Trophoblast cell (in vitro differentiated cells and primary cell): ENCODE results near the gene FXYD3.

Source experiments
- DNase-seq, 2 donors: peaks; one replicate each; pipeline ENCODE4 v3.0.0-alpha.2; 2016
- H2AFZ ChIP-seq: 2 replicates; pipeline ENCODE4 v1.6.1; 2013; ENCODE audit warnings: low read length, moderate library complexity, mild to moderate bottlenecking; ENCODE audit not compliant: insufficient read depth, poor library complexity
- H2AK5ac ChIP-seq: 2 replicates; pipeline ENCODE4 v1.6.1; 2013; ENCODE audit warnings: mild to moderate bottlenecking, low read length
- H2BK120ac ChIP-seq: 2 replicates; pipeline ENCODE4 v1.6.1; 2013; ENCODE audit warnings: low read length, mild to moderate bottlenecking, moderate library complexity; ENCODE audit not compliant: insufficient read depth, poor library complexity
- H2BK12ac ChIP-seq: 2 replicates; pipeline ENCODE4 v1.6.1; 2013; ENCODE audit warnings: mild to moderate bottlenecking, low read length, moderate library complexity
- H2BK5ac ChIP-seq: 2 replicates; pipeline ENCODE4 v1.6.1; 2013; ENCODE audit warnings: low read length, low read depth, moderate library complexity, mild to moderate bottlenecking; ENCODE audit not compliant: poor library complexity
- H3K14ac ChIP-seq: 2 replicates; pipeline ENCODE4 v1.6.1; 2013; ENCODE audit warnings: mild to moderate bottlenecking, low read length
- H3K18ac ChIP-seq: 2 replicates; pipeline ENCODE4 v1.6.1; 2013; ENCODE audit warnings: mild to moderate bottlenecking, low read length
- H3K23ac ChIP-seq: 2 replicates; pipeline ENCODE4 v1.6.1; 2013; ENCODE audit warnings: low read length
- H3K27ac ChIP-seq: 2 replicates; pipeline ENCODE4 v1.5.1; 2013; ENCODE audit warnings: low read depth, mild to moderate bottlenecking, inconsistent platforms, low read length, moderate library complexity
- H3K27me3 ChIP-seq: 2 replicates; pipeline ENCODE4 v1.6.1; 2013; ENCODE audit warnings: inconsistent platforms, mild to moderate bottlenecking, low read length, moderate library complexity; ENCODE audit not compliant: insufficient read depth
- H3K36me3 ChIP-seq, 2 experiments: 1 replicate in 1 of 2; 2 replicates in 1 of 2; pipeline ENCODE4 v1.6.1; 2013; ENCODE audit warnings: low read length in 2 of 2, mild to moderate bottlenecking in 2 of 2, moderate library complexity in 1 of 2; ENCODE audit not compliant: insufficient read depth in 2 of 2, control insufficient read depth in 1 of 2
- H3K4ac ChIP-seq: 2 replicates; pipeline ENCODE4 v1.6.1; 2013; ENCODE audit warnings: low read depth, mild to moderate bottlenecking, low read length, moderate library complexity
- H3K4me1 ChIP-seq, 2 experiments: 1 replicate in 1 of 2; 2 replicates in 1 of 2; pipeline ENCODE4 v1.6.1; 2013; ENCODE audit warnings: low read length in 2 of 2, mild to moderate bottlenecking in 2 of 2, moderate library complexity in 1 of 2; ENCODE audit not compliant: insufficient read depth in 2 of 2, control insufficient read depth in 1 of 2
- H3K4me2 ChIP-seq: 2 replicates; pipeline ENCODE4 v1.6.1; 2013; ENCODE audit warnings: inconsistent platforms, mild to moderate bottlenecking, low read length, moderate library complexity
- H3K4me3 ChIP-seq: 2 replicates; pipeline ENCODE4 v1.5.1; 2013; ENCODE audit warnings: mild to moderate bottlenecking, low read depth, low read length, inconsistent platforms
- H3K79me1 ChIP-seq: one replicate; pipeline ENCODE4 v1.6.1; 2013; ENCODE audit warnings: low read length
- H3K79me2 ChIP-seq: 2 replicates; pipeline ENCODE4 v1.6.1; 2013; ENCODE audit warnings: low read length, mild to moderate bottlenecking; ENCODE audit not compliant: control insufficient read depth, insufficient read depth, poor library complexity
- H3K9ac ChIP-seq: 2 replicates; pipeline ENCODE4 v1.6.1; 2013; ENCODE audit warnings: mild to moderate bottlenecking, low read length
- H3K9me3 ChIP-seq: 2 replicates; pipeline ENCODE4 v1.6.1; 2013; ENCODE audit warnings: low read depth, mild to moderate bottlenecking, control low read depth, inconsistent platforms, low read length; ENCODE audit not compliant: insufficient read depth
- H4K12ac ChIP-seq: 2 replicates; pipeline ENCODE4 v1.6.1; 2013; ENCODE audit warnings: low read depth, mild to moderate bottlenecking, low read length, moderate library complexity
- H4K8ac ChIP-seq: 2 replicates; pipeline ENCODE4 v1.6.1; 2013; ENCODE audit warnings: low read depth, mild to moderate bottlenecking, low read length, moderate library complexity
- H4K91ac ChIP-seq: one replicate; pipeline ENCODE4 v1.6.1; 2013; ENCODE audit warnings: low read depth, mild to moderate bottlenecking, low read length, moderate library complexity
- WGBS: extraction: QIAGEN DNeasy Blood & Tissue Kit; methylation state at CpG from one replicate; pipeline ENCODE4 v1.1.7; 2013; ENCODE audit warnings: missing lambda C conversion rate; ENCODE audit not compliant: insufficient read length, insufficient coverage; ENCODE audit errors: extremely low coverage; 5-methylcytosine and 5-hydroxymethylcytosine counted together

The FXYD3 gene

DNA sequence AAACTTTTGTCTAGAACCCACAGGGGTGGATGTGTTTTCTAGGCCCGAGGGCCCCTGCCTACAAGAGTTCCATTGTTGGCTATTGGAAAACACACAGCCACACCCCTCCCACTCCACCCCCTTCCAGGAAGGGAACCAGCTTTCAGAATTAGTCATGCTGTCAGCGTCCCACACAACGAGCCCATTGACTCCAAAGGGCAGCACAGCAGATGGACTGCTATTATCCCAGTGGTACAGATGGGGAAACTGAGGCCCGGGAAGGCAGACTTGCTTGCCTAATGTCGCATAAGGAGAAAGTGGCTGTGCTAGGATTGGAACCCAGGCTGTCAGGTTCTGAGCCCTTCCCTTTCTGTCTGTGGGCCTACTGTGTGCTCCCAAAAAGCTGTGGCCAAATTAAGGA is 8.1 kb upstream of the FXYD3 start:
- Histone ChIP-seq H3K9ac (no peak overlapping the region), H3K36me3 (no peaks in the 10 kb centered on the region), H3K27ac (no peak overlapping the region), H4K8ac (no peak overlapping the region), H3K79me2 (no peaks in the 10 kb centered on the region), H3K9me3 (peaks cover 8% of the 10 kb centered on the region), H2BK5ac (no peak overlapping the region), H2BK12ac (no peak overlapping the region), H3K23ac (no peak overlapping the region), H4K12ac (no peak overlapping the region), H3K4ac (no peak overlapping the region), H3K4me1 (no peaks in the 10 kb centered on the region), H4K91ac (no peak overlapping the region), H3K4me2 (no peak overlapping the region), H3K27me3 (no peaks in the 10 kb centered on the region), H3K18ac (no peak overlapping the region), H2AK5ac (no peak overlapping the region), H2BK120ac (no peak overlapping the region), H3K4me3 (no peak overlapping the region), H3K14ac (no peak overlapping the region), H2AFZ (no peak overlapping the region), H3K79me1 (no peaks in the 10 kb centered on the region)
- WGBS, result no CpG with 5 or more reads among the region's 5 CpGs
- DNase-seq, result no peak

DNA sequence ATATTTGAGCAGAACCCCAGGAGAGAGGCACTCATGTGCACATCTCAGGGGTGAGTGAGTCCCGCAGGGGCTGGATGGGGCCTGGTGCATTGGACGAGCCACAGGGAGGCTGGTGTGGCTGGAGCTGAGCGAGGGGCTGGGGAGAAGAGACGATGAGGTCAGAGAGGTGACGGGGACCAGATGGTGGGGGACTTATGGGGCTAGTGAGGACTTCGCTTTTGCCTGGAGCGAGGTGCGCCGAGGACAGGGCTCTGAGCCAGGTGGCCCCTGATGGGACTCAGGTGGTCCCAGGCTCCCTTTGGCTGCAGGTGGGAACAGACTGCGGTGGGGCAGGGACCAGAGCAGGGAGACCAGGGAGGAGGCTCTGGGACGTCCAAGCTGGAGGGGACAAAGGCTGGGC is 6.9 kb upstream of the FXYD3 start:
- no peak overlapping the region for H2BK12ac ChIP-seq
- H3K27ac ChIP-seq, result no peak overlapping the region
- no peak overlapping the region for H3K9ac ChIP-seq
- no peak overlapping the region for H4K12ac ChIP-seq
- no peaks in the 10 kb centered on the region for H3K27me3 ChIP-seq
- no peak overlapping the region for H4K91ac ChIP-seq
- H2AK5ac ChIP-seq, result no peak overlapping the region
- no peak overlapping the region for H3K4ac ChIP-seq
- H4K8ac ChIP-seq, result no peak overlapping the region
- no CpG with 5 or more reads among the region's 11 CpGs for WGBS
- H3K4me2 ChIP-seq, result no peak overlapping the region
- H3K14ac ChIP-seq, result no peak overlapping the region
- no peak overlapping the region for H2BK120ac ChIP-seq
- H2AFZ ChIP-seq, result no peak overlapping the region
- peaks cover 8% of the 10 kb centered on the region for H3K9me3 ChIP-seq
- no peak overlapping the region for H3K4me3 ChIP-seq
- H3K79me1 ChIP-seq, result no peaks in the 10 kb centered on the region
- no peak overlapping the region for H2BK5ac ChIP-seq
- H3K18ac ChIP-seq, result no peak overlapping the region
- no peak overlapping the region for H3K23ac ChIP-seq
- no peaks in the 10 kb centered on the region for H3K4me1 ChIP-seq
- no peaks in the 10 kb centered on the region for H3K36me3 ChIP-seq
- DNase-seq, result no peak
- H3K79me2 ChIP-seq, result no peaks in the 10 kb centered on the region

DNA sequence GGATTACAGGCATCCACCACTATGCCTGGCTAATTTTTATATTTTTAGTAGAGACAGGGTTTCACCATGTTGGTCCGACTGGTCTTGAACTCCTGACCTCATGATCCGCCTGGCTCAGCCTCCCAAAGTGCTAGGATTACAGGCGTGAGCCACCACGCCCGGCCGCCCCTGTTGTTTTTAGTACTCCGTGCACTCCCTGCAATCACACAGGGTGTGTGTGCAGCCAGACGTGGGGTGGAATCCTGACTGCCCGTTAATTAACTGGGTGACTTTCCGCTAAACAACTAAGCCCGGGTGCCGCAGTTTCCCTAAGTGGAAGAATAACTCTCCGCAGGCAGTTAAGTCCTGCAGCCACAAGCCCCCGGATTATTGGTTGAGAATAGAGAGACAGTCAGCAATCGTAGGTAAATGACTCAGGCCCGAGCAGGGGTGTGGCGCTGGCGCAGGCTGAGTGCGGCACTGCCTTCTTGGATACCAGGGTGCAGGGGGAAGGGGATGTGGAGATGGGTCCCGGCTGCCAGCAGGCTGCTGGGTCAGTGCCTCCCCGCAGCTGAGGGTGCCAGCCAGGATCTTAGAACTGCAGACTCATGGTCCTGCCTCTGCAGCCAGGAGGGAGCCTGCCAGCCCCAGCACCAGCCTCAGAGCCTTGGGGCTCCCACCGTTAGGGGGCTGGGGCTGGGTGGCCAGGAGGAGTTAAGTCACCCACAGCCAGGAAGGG is 6.1 kb upstream of the FXYD3 start:
- Histone ChIP-seq H4K12ac (no peak overlapping the region), H3K18ac (no peak overlapping the region), H3K23ac (no peak overlapping the region), H3K14ac (no peak overlapping the region), H3K4me2 (no peak overlapping the region), H3K4ac (no peak overlapping the region), H2AK5ac (no peak overlapping the region), H2AFZ (no peak overlapping the region), H3K27ac (no peak overlapping the region), H3K79me1 (no peaks in the 10 kb centered on the region), H3K4me3 (no peak overlapping the region), H4K8ac (no peak overlapping the region), H2BK120ac (no peak overlapping the region), H2BK12ac (no peak overlapping the region), H3K27me3 (no peaks in the 10 kb centered on the region), H3K79me2 (no peaks in the 10 kb centered on the region), H4K91ac (no peak overlapping the region), H3K36me3 (no peaks in the 10 kb centered on the region), H2BK5ac (no peak overlapping the region), H3K9ac (no peak overlapping the region), H3K4me1 (peaks cover 0 to under 1% of the 10 kb centered on the region in 2 experiments), H3K9me3 (peaks cover 8% of the 10 kb centered on the region)
- no peak for DNase-seq
- no CpG with 5 or more reads among the region's 22 CpGs for WGBS

GRCh38 chr19:35110974-35111373 is 4.6 kb upstream of the FXYD3 start:
- H3K27ac ChIP-seq, result no peak overlapping the region
- H3K4ac ChIP-seq, result no peak overlapping the region
- peaks cover 4 to 5% of the 10 kb centered on the region in 2 experiments for H3K4me1 ChIP-seq
- no peaks in the 10 kb centered on the region for H3K36me3 ChIP-seq
- no peak overlapping the region for H3K4me2 ChIP-seq
- no peak overlapping the region for H3K4me3 ChIP-seq
- no peak overlapping the region for H3K9ac ChIP-seq
- WGBS, result no CpG with 5 or more reads among the region's 9 CpGs
- no peaks in the 10 kb centered on the region for H3K27me3 ChIP-seq
- H2BK120ac ChIP-seq, result no peak overlapping the region
- H3K79me2 ChIP-seq, result no peaks in the 10 kb centered on the region
- no peak overlapping the region for H3K23ac ChIP-seq
- H2BK5ac ChIP-seq, result no peak overlapping the region
- H3K79me1 ChIP-seq, result peaks cover 3% of the 10 kb centered on the region
- no peak overlapping the region for H2AK5ac ChIP-seq
- H4K8ac ChIP-seq, result no peak overlapping the region
- no peak for DNase-seq
- no peak overlapping the region for H4K12ac ChIP-seq
- H3K9me3 ChIP-seq, result peaks cover 4% of the 10 kb centered on the region
- no peak overlapping the region for H4K91ac ChIP-seq
- H3K18ac ChIP-seq, result no peak overlapping the region
- no peak overlapping the region for H3K14ac ChIP-seq
- H2AFZ ChIP-seq, result no peak overlapping the region
- no peak overlapping the region for H2BK12ac ChIP-seq
